Transverse colon (tissue), 4 donors: Measurements from ENCODE around the gene HTRA1.

Experiments
- CTCF ChIP-seq, 5 experiments: fragments of 200-600 bp in 3 of 5; fragments of 450-650 bp in 2 of 5; sonication (generic) in 3 of 5; IDR thresholded peaks; 1 replicate in 2 of 5; 2 replicates in 3 of 5; pipeline ENCODE4 v1.5.1; 2016 to 2017; ENCODE audit warnings: antibody characterized with exemption in 5 of 5, inconsistent platforms in 3 of 5, mild to moderate bottlenecking in 2 of 5, moderate library complexity in 1 of 5
- EP300 ChIP-seq: sonication (generic); formaldehyde crosslinking; IDR thresholded peaks from one replicate; pipeline ENCODE4 v1.6.1; 2017; ENCODE audit warnings: antibody characterized with exemption, low read depth
- POLR2A ChIP-seq: fragments of 450-650 bp; IDR thresholded peaks from one replicate; pipeline ENCODE4 v1.6.1; 2016; ENCODE audit warnings: antibody characterized with exemption, mild to moderate bottlenecking, moderate library complexity
- POLR2AphosphoS5 ChIP-seq, 3 donors: sonication (generic); formaldehyde crosslinking; IDR thresholded peaks; one replicate each; pipeline ENCODE4 v1.6.1; 2016; ENCODE audit warnings: antibody characterized with exemption in 3 of 3

DNA sequence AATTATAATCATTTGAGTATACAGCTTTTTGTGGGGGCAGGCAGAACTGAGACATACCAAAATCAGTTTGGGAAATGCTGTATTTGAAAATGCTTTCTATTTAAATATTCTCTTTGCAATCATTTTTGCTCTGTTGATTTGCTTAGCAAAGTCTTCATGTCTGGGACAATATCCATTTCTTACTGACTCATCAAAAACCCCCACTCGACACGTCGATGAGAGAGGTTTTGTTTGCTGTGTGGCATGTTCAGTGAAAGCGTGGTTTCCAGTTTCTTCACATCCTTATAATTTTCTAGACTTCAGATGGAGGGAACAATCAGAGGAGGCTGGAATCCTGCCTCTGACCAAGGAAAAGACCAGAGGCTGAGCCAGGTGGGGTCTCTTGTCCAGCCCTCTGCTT lies 28.9 kb downstream of the HTRA1 start:
- TF ChIP-seq CTCF (IDR thresholded peaks at IDR 0.05) (no peak), EP300 (no peak), POLR2A (no peak), POLR2AphosphoS5 (IDR thresholded peaks at IDR 0.05) (no peak)
